ENCODE measurements around the gene THSD4.

DNA sequence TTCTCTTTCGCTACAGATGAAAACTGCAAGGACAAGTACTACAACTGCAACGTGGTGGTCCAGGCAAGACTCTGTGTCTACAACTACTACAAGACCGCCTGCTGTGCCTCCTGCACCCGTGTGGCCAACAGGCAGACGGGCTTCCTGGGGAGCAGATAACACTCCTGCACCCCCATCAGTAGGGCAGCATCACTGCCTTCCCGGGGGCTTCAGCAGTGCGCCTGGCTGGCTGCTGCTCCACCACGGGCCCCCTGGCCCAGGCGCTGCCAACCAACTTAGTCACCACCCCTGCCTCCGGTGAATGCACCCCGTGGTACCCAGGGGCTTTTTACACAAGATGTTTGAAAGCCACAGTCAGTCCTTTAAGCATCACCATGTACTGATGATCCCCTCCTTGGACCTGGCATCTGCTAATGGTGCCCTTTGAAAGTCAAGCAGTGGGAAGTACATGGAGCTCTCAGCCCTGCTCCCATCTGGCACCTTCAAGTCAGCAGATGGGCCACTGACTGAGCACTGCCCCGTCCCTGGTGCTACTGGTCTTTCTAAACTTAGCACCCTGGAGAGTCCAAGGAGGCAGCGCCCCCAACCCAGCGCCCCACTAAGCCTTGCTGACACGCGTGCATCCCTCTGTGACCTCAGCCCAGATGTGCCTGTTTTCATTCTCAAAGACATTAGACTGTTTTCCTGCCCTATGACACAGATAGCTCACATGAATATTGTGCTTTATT, 662.1 kb downstream of the THSD4 start:
- TF ChIP-seq, protein P1, sequence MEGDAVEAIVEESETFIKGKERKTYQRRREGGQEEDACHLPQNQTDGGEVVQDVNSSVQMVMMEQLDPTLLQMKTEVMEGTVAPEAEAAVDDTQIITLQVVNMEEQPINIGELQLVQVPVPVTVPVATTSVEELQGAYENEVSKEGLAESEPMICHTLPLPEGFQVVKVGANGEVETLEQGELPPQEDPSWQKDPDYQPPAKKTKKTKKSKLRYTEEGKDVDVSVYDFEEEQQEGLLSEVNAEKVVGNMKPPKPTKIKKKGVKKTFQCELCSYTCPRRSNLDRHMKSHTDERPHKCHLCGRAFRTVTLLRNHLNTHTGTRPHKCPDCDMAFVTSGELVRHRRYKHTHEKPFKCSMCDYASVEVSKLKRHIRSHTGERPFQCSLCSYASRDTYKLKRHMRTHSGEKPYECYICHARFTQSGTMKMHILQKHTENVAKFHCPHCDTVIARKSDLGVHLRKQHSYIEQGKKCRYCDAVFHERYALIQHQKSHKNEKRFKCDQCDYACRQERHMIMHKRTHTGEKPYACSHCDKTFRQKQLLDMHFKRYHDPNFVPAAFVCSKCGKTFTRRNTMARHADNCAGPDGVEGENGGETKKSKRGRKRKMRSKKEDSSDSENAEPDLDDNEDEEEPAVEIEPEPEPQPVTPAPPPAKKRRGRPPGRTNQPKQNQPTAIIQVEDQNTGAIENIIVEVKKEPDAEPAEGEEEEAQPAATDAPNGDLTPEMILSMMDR (IDR thresholded peaks at IDR 0.05), result no peak
- TF ChIP-seq POLR2A (IDR thresholded peaks at IDR 0.05), result no peak
